Measurements from ENCODE around the gene RHAG.

- TF ChIP-seq EZH2 (IDR thresholded peaks at IDR 0.05; ENCODE audit: borderline replicate concordance, insufficient read depth, low read depth, low read length, poor library complexity, severe bottlenecking): no peak
- TF ChIP-seq CTCF (IDR thresholded peaks at IDR 0.05): no peak
Measured at GRCh38 chr6:49565261-49565660, 71.4 kb downstream of the RHAG start.

All from B cell (primary cell).